Dedifferentiated amniotic fluid mesenchymal stem cell (primary cell): ENCODE data around the gene GSG1.

Experiments used
- DNase-seq: peaks from one replicate; pipeline ENCODE4 v3.0.0-alpha.2; 2016; ENCODE audit errors: extremely low spot score

GSG1 gene

GRCh38 chr12:13103391-13104033 lies at the start of gene GSG1:
Gene GSG1, minus strand, starts transcription at chr12:13103667. Its CDS starts 155 bp downstream, at chr12:13103512.
- DNase-seq: no peak

DNA sequence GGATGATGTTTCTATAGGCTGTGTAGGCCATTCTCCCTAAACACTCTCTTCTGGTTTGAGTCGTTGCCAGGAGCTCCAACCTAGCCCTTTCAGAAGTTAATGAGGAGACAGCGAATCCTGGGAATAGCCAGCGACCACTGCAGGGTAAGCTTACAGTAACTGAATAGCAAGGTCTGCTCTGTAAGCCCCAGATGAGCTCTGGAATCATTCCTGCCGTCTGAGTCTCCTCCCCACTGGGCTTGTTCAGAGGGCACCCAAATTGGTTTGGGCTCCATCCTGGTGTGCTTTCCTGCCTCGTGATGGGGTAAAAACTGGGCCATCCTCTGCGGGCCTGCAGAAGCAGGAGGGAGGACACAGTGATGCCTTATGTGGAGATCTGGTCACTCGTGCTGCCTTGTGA lies 49.7 kb upstream of the GSG1 start:
- DNase-seq: no peak

DNA sequence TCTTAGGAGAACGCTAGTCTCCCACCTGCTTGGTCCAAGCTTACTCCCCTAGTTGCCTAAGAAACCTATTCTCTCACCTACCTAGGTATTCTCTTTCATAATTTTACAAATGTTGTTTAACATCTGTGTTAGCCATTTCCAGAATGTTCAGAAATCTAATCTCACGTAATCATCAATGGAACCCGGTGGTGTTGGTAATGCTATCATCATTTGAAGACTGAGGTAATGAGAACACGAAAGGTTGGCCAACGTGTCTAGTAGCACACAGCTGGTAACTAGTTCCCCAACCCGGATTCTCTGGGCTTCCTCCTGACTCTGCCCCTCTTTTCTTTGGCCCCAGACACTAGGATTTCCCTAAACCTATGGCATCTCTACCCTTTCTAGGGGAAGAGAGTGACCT lies 49.3 kb upstream of the GSG1 start:
- no peak for DNase-seq

GRCh38 chr12:13152281-13152680 lies 48.8 kb upstream of the GSG1 start:
- no peak for DNase-seq

DNA sequence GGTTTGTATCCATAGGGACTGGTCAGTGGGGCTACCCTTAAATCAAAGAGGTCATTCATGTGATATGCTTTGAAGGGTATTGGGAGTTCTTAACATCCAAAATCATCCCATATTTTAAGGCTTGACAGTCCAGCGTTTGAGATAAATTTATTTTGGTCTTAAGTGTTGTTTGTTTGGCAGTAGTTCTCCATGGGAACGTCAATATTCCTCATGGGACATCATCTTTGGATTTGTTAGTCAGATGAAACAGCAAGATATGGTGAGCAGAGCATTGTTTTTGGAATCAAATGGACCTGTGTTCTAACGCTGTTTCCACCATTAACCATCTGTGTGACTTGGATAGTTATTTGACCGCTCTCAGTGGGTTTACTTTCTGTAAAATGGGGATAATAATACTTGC lies 45.9 kb upstream of the GSG1 start:
- no peak for DNase-seq

- DNase-seq: no peak
Observed at GRCh38 chr12:13148485-13148847, 45.0 kb upstream of the GSG1 start.

- no peak for DNase-seq
Observed at GRCh38 chr12:13147688-13148484, 44.4 kb upstream of the GSG1 start.

GRCh38 chr12:13146336-13146938 lies 43.0 kb upstream of the GSG1 start:
- no peak for DNase-seq

DNA sequence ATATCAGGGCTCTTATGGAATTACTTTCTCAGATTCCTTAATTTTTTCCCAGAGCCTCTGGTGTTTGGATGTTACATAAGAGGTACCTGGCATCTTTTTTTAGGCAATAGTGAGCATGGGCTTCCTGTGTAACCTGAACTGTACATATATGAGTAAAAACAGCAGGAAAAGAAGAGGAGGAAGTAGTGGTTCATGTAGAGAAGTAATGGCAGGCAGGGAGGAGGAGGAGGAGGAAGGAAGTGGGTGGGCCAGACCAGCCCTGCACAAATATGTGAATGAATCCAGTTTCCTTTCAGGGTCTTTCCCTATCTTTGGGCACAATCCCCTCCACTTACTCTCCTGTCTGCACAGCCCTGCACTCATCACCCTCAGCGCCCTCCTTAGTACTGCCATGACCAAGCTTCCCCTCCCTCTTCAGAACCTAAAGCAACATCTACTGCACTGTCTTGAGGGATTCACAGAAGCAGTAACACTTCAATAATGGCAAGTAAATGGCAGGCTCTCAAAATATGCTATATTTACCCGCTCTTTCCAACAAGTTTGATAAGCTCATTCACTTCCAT lies 40.9 kb upstream of the GSG1 start:
- DNase-seq: no peak

DNA sequence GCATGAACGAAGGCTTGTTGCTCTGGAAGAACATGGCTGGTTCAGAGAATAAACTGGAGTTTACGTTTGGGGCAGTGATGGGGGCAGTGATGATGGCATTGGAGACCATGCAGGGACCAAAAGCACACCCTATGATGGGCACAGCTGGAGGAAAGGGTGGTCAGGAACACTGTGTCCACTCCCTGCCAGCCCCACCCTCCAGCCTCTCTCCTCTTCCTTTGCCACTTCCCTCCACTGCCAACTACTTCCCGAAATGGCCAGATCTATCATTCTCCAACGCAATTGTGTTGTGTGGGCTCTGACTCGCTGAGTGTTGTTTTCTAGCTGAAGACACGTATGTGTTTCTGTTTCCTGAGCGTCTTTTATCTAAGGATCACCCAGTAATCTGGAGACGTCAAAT lies 39.3 kb upstream of the GSG1 start:
- DNase-seq: no peak

DNA sequence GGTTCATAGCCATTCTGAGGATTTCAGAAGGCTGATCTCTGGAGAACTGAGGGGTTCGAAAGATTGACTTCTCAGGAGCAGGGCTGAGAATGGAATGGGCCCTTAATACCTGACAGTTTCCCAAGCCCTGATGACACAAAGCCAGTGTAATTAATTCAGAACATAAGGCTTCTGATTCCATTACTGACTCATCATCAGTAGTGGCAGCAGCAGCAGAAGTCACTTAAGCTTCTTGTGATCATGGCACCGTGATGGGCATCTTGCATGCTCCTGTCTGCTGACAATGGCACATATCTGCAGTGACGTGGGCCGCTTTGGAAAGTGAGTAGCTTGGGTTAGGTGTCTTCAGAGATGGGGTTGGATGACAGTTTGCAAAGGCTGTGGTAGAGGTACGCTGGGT lies 38.2 kb upstream of the GSG1 start:
- no peak for DNase-seq

- DNase-seq: peak; percentile 70
Observed at GRCh38 chr12:13135371-13136178, 32.1 kb upstream of the GSG1 start.

- no peak for DNase-seq
Observed at GRCh38 chr12:13133886-13134285, 30.4 kb upstream of the GSG1 start.

DNA sequence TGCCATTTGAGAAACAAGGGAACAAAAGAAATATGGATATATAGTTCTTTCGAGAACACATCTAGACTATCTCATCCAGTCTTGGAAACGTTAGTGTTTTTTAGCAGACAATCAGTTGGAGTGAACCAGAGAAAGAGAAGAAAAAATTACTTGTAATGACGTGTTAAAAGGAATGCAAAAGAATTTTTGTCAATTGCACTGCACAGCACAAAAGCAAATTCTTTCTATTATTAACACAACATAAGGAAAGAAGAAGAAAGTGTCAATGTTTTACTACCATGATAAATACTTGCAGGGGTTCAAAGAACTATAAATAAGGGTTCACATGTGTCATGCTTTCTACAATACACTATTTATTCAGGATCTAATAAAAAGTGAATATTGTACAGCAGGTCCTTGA lies 27.5 kb upstream of the GSG1 start:
- DNase-seq: no peak

DNA sequence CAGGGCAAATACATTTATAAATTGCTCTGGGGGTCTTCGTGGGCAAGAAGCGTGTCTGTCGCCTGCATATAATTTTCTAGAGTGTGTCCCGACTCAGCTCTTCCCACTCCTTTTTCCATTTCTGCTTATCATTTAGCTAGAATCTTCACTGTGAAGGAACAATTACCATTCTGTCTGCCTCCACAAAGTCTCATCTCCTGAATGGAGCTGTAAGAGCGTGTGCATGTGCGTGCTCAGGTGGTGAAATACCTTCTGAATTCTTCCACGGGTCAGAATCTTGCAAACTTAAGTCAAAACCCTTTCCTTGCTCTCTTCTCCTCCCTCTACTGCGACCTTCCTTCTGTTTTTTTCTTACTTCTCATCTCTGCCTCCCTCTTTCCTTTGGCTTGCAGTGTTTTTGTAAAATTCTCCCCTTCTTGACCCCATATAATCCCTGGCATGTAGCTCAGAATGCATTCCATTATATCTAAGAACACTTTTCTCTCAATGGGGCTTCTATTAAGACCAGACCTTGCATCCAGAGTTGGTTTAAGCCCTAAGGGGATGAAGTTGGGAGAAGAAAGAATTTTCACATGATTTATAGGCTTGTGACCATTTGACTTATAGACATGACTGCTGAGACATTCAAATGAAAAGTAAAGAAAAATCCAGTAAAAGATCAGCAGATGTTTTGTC lies 25.0 kb upstream of the GSG1 start:
- DNase-seq: no peak

- DNase-seq: no peak
Observed at GRCh38 chr12:13127444-13127843, 24.0 kb upstream of the GSG1 start.

GRCh38 chr12:13126494-13126893 lies 23.0 kb upstream of the GSG1 start:
- no peak for DNase-seq

DNA sequence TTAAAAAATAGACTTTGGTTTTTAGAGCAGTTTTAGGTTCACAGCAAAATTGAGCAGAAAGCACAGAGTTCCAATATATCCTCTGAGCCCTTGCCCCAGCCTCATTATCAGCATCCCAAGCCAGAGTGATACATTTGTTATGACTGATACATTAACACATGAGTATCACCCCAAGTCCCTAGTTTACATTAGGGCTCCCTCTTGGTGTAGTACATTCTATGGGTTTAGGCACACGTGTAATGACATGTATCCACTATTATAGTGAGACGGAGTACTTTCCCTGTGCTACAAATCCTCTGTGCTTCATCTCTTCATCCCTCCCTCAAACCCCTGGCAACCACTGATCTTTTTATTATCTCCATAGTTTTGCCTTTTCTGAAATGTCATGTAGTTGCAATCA lies 22.5 kb upstream of the GSG1 start:
- DNase-seq: no peak

- no peak for DNase-seq
Observed at GRCh38 chr12:13124656-13125505, 21.4 kb upstream of the GSG1 start.

DNA sequence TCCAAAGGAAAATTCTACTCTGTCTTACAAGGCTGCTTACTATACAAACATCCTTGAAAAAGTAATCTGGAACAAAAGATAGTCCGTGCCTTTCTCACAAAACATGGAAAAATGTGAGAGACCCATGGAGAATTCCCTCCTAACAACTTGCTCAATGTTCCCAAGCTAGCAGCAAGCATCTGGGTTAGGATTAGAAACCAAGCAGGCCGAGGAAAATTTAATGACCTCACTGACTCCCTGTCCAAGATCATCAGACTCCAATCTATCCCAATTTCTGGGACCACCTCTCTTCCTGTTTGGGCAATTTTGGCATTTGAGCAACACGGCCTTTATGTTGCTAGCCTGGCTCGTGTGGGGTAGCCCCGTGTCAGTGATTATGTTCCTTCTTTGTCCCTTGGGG lies 18.1 kb upstream of the GSG1 start:
- DNase-seq: no peak

GRCh38 chr12:13120413-13120812 lies 16.9 kb upstream of the GSG1 start:
- DNase-seq: no peak
